ENCODE data around the gene NDUFB3. TPM values are rescaled to one million over a fixed set of nuclear protein-coding genes. Genes with fewer than 3 reads are reported as not detected.
"Not testable (repeated sequence)": the region's sequence is repeated elsewhere in the genome, so short reads cannot be mapped to it uniquely, and the experiment has no call there.

The NDUFB3 gene
- total RNA-seq, 2 donors from 2014 or later = 82.3 to 163 TPM

- Mint-ChIP-seq H3K27me3 (ENCODE audit: insufficient read depth) (no peaks in the 10 kb centered on the region), H3K4me3 (peak overlapping the region; percentile 95), H3K27ac (peak overlapping the region; percentile 98), H3K4me1 (peaks cover 35% of the 10 kb centered on the region), H3K9me3 (peaks cover 5% of the 10 kb centered on the region), H3K36me3 (ENCODE audit: low read depth) (peaks cover 3% of the 10 kb centered on the region)
- peaks cover 5% of the 10 kb centered on the region for H3K9me3 ChIP-seq (ENCODE audit: control insufficient read depth, low read length)
- peak overlapping the region; percentile 26 for H3K9ac ChIP-seq (ENCODE audit: extremely low read depth, low read length, poor library complexity, severe bottlenecking)
- TF ChIP-seq, protein P1, sequence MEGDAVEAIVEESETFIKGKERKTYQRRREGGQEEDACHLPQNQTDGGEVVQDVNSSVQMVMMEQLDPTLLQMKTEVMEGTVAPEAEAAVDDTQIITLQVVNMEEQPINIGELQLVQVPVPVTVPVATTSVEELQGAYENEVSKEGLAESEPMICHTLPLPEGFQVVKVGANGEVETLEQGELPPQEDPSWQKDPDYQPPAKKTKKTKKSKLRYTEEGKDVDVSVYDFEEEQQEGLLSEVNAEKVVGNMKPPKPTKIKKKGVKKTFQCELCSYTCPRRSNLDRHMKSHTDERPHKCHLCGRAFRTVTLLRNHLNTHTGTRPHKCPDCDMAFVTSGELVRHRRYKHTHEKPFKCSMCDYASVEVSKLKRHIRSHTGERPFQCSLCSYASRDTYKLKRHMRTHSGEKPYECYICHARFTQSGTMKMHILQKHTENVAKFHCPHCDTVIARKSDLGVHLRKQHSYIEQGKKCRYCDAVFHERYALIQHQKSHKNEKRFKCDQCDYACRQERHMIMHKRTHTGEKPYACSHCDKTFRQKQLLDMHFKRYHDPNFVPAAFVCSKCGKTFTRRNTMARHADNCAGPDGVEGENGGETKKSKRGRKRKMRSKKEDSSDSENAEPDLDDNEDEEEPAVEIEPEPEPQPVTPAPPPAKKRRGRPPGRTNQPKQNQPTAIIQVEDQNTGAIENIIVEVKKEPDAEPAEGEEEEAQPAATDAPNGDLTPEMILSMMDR (conservative IDR thresholded peaks at IDR 0.05) = peak; percentile 59
- peaks cover 2% of the 10 kb centered on the region for H3K4me1 ChIP-seq (ENCODE audit: control insufficient read depth, insufficient read depth, low read length)
- no peaks in the 10 kb centered on the region for H3K27me3 ChIP-seq (ENCODE audit: control insufficient read depth, insufficient read depth, low read length, poor library complexity, severe bottlenecking)
- WGBS, 2 experiments (ENCODE audit: insufficient coverage in 1 of 2, insufficient read length in 1 of 2) = 68 to 82% methylated on average over 20 to 22 of the region's 22 CpGs
- peak overlapping the region; percentile 13 for H3K27ac ChIP-seq (ENCODE audit: low read depth, low read length)
- peaks cover 7% of the 10 kb centered on the region for H3K36me3 ChIP-seq (ENCODE audit: control insufficient read depth, insufficient read depth, low read length)
- DNase-seq = peak; percentile 63
- peak overlapping the region; percentile 71 for H3K4me3 ChIP-seq (ENCODE audit: low read length)
Measured at GRCh38 chr2:201116959-201117734, 45.3 kb downstream of the NDUFB3 start.

DNA sequence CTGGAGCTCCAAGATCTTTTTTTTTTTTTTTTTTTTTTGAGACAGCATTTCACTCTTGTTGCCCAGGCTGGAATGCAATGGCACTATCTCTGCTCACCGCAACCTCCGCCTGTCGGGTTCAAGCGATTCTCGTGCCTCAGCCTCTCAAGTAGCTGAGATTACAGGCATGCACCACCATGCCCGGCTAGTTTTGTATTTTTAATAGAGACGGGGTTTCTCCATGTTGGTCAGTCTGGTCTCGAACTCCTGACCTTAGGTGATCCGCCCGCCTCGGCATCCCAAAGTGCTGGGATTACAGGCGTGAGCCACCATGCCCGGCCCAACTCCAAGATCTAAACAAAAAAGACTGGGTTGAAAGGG, 45.9 kb downstream of the NDUFB3 start:
- 92 to 96% methylated on average over 4 to 13 of the region's 13 CpGs for whole genome bisulfite sequencing, 2 experiments (ENCODE audit: insufficient coverage in 1 of 2, insufficient read length in 1 of 2)
- not testable (repeated sequence) for H3K27me3 ChIP-seq (ENCODE audit: control insufficient read depth, insufficient read depth, low read length, poor library complexity, severe bottlenecking); H3K4me1 ChIP-seq (ENCODE audit: control insufficient read depth, insufficient read depth, low read length); H3K27me3 Mint-ChIP-seq (ENCODE audit: insufficient read depth); DNase-seq; H3K9me3 Mint-ChIP-seq; H3K27ac ChIP-seq (ENCODE audit: low read depth, low read length); H3K36me3 Mint-ChIP-seq (ENCODE audit: low read depth); H3K9me3 ChIP-seq (ENCODE audit: control insufficient read depth, low read length)
- H3K36me3 ChIP-seq (ENCODE audit: control insufficient read depth, insufficient read depth, low read length) = peaks cover 12% of the 10 kb centered on the region
- Mint-ChIP-seq H3K4me1 (peaks cover 41% of the 10 kb centered on the region), H3K27ac (peak overlapping the region; percentile 98), H3K4me3 (peak overlapping the region; percentile 95)
- peak overlapping the region; percentile 96 for H3K9ac ChIP-seq (ENCODE audit: extremely low read depth, low read length, poor library complexity, severe bottlenecking)
- peak overlapping the region; percentile 95 for H3K4me3 ChIP-seq (ENCODE audit: low read length)

DNA sequence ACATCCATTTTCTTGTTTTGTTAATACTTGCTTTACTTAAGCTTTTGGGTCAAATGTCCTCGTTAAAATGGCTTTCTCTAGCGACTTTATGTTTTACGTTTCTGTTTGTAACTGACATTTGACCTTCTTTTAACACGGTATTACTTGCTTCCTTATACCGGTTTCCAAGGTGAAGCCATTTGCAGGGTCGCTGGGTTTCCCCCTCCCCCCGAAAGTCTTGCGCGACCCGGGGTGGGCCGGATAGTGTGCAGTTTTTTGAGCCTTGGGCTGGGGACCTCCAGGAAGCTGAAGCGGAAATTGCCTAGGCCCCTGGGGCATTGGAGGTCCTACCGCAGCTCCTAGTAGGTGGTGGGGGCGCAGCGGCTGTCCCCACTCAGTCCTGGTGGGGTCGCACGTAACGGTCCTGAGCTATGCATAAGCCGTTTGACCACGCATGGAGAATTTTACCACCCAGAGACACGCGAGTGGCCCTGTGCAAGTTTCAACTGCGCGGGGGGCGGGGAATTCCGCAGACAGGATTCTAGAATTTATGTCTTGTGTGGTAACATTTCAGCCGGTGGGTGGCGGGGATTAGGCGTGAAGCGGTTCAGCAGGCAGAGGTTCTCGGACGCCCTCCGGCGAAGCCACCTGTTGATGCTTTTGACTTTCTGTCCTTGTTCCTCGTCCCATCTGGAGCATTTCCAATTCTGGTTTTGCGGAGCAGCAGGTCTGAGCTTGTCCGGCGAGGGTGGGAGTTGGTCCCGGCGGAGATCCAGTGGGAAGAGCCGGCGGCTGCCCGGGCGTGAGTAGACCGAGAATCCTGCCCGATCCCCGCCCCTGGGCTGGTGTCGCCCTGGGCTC, 46.5 kb downstream of the NDUFB3 start:
- Mint-ChIP-seq H3K4me3 (peak overlapping the region; percentile 95), H3K27me3 (ENCODE audit: insufficient read depth) (no peaks in the 10 kb centered on the region), H3K4me1 (peaks cover 47% of the 10 kb centered on the region), H3K9me3 (peaks cover 5% of the 10 kb centered on the region), H3K36me3 (ENCODE audit: low read depth) (peaks cover 15% of the 10 kb centered on the region), H3K27ac (peak overlapping the region; percentile 98)
- DNase-seq = peak; percentile 92
- H3K27me3 ChIP-seq (ENCODE audit: control insufficient read depth, insufficient read depth, low read length, poor library complexity, severe bottlenecking) = no peaks in the 10 kb centered on the region
- WGBS, 2 experiments (ENCODE audit: insufficient coverage in 1 of 2, insufficient read length in 1 of 2) = 11 to 29% methylated on average over 33 to 48 of the region's 48 CpGs
- TF ChIP-seq, protein P1 (conservative IDR thresholded peaks at IDR 0.05) = peak; percentile 72
- peaks cover 7% of the 10 kb centered on the region for H3K4me1 ChIP-seq (ENCODE audit: control insufficient read depth, insufficient read depth, low read length)
- H3K36me3 ChIP-seq (ENCODE audit: control insufficient read depth, insufficient read depth, low read length) = peaks cover 19% of the 10 kb centered on the region
- H3K27ac ChIP-seq (ENCODE audit: low read depth, low read length) = peak overlapping the region; percentile 26
- peak overlapping the region; percentile 95 for H3K4me3 ChIP-seq (ENCODE audit: low read length)
- peak overlapping the region; percentile 96 for H3K9ac ChIP-seq (ENCODE audit: extremely low read depth, low read length, poor library complexity, severe bottlenecking)
- H3K9me3 ChIP-seq (ENCODE audit: control insufficient read depth, low read length) = peaks cover 5% of the 10 kb centered on the region
